HG02852 (cell line): ENCODE data around the gene PHF2.

Source experiments
- ATAC-seq: cut with Tn5 transposase; IDR thresholded peaks from one replicate; pipeline ENCODE4 v1.9.1; 2021; ENCODE audit warnings: mild to moderate bottlenecking, moderate library complexity; ENCODE audit not compliant: unreplicated experiment

PHF2 gene

GRCh38 chr9:93622691-93623090 lies 46.3 kb downstream of the PHF2 start:
- ATAC-seq, result no peak

- no peak for ATAC-seq
Observed at GRCh38 chr9:93623753-93624152, 47.4 kb downstream of the PHF2 start.

- no peak for ATAC-seq
Observed at GRCh38 chr9:93624431-93624834, 48.0 kb downstream of the PHF2 start.

GRCh38 chr9:93624977-93625376 lies 48.6 kb downstream of the PHF2 start:
- ATAC-seq, result no peak

GRCh38 chr9:93629920-93630319 lies 53.5 kb downstream of the PHF2 start:
- no peak for ATAC-seq

- no peak for ATAC-seq
Observed at GRCh38 chr9:93630806-93631411, 54.5 kb downstream of the PHF2 start.

GRCh38 chr9:93633492-93634221 lies 57.3 kb downstream of the PHF2 start:
- ATAC-seq, result no peak

- no peak for ATAC-seq
Observed at GRCh38 chr9:93634311-93635185, 58.2 kb downstream of the PHF2 start.

- ATAC-seq, result no peak
Observed at GRCh38 chr9:93635186-93636107, 59.1 kb downstream of the PHF2 start.

GRCh38 chr9:93636172-93636661 lies 59.8 kb downstream of the PHF2 start:
- no peak for ATAC-seq

GRCh38 chr9:93636667-93637066 lies 60.3 kb downstream of the PHF2 start:
- no peak for ATAC-seq

GRCh38 chr9:93637886-93638285 lies 61.5 kb downstream of the PHF2 start:
- ATAC-seq, result no peak

GRCh38 chr9:93640027-93640426 lies 63.6 kb downstream of the PHF2 start:
- no peak for ATAC-seq

GRCh38 chr9:93642961-93643360 lies 66.6 kb downstream of the PHF2 start:
- no peak for ATAC-seq

- ATAC-seq, result no peak
Observed at GRCh38 chr9:93644397-93645088, 68.2 kb downstream of the PHF2 start.

- ATAC-seq, result no peak
Observed at GRCh38 chr9:93645149-93645889, 68.9 kb downstream of the PHF2 start.

GRCh38 chr9:93645921-93646639 lies 69.7 kb downstream of the PHF2 start:
- no peak for ATAC-seq

- ATAC-seq, result no peak
Observed at GRCh38 chr9:93646640-93647178, 70.3 kb downstream of the PHF2 start.
